Measurements from ENCODE around the gene HM13.
"Not testable (repeated sequence)": the region's sequence is repeated elsewhere in the genome, so short reads cannot be mapped to it uniquely, and the experiment has no call there.

Gene HM13

GRCh38 chr20:31502884-31503673, 11.2 kb upstream of the HM13 start:
- not testable (repeated sequence) for FAIRE-seq

GRCh38 chr20:31505903-31506302, 8.3 kb upstream of the HM13 start:
- no peak for FAIRE-seq

- no peak for FAIRE-seq
Measured at GRCh38 chr20:31508517-31509244, 5.6 kb upstream of the HM13 start.

DNA sequence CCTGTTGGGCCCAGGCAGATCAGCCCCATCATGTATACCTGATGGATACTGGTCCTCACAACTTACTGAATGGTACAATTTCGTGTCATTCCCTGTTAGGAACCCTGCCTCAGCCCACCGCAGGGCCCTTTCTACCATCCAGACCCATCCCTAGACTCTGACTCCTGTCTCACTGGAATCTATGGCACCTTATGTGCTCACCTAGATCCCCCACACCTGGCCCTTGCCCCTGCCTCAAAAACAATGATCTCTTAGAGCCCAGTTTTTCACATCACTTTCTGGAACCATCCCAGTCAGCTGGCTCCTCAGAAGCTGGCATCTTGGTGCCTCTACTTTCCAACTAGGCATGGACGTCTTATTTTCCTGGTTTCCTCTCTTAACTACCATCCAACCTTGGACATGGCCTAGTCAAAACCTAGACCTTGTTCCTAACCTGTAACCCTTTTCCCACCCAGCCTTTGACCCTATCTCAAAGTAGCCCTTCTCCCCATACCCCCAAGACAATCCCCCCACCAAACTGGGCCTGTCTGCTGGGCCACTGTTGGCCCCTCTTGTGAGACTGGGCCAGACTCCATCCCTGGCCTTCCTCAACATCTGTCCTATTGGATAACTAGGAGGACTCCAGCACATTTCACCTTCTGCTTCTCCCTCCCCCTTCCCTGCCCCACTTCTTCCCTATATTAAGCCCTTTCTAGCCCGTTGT, 981 bp downstream of the HM13 start:
- no peak for FAIRE-seq

DNA sequence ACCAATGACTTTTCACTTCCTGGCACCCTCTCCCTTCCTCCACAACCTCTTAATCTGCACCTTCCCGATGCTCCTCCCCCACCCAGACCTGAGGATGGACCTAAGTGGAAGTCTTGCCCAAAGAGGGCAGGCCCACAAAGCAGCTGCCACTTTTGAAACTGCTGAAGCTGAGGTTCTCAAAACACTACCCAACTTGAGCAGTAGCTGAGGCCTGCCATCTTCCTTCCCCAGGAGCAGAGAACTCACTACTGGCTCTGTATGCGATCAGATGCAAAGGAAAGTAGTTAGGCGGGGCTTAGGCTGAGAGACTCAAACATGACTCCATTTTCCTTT, 1.5 kb downstream of the HM13 start:
- no peak for FAIRE-seq

- FAIRE-seq: no peak
Measured at GRCh38 chr20:31516166-31516565, 1.9 kb downstream of the HM13 start.

- no peak for FAIRE-seq
Measured at GRCh38 chr20:31516651-31517050, 2.4 kb downstream of the HM13 start.

DNA sequence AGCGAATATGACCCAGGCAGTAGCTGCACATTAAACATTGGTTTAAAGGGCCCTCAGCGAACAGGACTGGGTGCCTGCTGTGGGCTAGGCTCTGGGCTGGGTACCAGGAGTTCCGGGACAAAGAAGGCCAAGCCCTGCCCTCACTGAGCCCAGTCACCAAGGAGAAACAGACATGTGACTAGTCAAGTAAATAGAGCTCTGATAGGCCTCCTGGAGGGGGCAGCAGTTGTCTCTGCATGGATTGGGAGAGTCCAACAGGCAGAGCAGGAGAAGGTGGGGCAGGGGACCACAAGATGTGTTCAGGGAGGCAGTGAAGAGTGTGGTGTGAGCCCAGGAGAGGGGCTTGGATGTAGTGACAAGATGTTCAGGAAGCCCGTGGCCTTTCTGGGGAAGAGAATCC, 3.1 kb downstream of the HM13 start:
- no peak for FAIRE-seq

DNA sequence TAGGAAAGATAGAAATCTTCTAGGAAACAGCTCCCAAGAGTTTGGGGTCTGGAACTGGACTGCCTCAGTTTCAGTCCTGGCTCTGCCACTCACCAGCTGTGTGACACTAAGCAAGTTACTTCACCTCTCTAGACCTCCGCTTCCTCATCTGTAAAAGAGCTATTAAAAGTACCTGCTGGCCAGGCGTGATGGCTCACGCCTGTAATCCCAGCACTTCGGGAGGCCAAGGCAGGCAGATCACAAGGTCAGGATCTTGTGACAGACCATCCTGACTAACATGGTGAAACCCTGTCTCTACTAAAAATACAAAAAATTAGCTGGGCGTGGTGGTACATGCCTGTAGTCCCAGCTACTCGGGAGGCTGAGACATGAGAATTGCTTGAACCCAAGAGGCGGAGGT, 7.0 kb downstream of the HM13 start:
- not testable (repeated sequence) for FAIRE-seq

DNA sequence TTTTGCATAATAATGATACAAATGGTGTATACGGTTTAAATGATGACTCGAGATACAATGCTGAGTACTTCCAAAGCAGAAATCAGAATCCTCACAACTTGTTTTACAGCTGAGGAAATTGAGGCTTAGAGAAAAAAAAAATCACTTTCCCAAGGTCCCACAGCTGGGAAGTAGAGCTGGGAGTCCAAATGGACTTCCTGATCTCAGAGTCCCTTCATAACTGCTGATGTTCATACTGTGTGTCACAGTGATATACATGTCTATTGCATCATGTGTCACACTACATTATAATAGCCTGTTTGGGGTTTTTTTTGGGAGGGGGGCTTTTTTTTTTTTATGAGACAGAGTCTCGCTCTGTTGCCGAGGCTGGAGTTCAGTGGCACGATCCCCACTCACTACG, 8.5 kb downstream of the HM13 start:
- no peak for FAIRE-seq

DNA sequence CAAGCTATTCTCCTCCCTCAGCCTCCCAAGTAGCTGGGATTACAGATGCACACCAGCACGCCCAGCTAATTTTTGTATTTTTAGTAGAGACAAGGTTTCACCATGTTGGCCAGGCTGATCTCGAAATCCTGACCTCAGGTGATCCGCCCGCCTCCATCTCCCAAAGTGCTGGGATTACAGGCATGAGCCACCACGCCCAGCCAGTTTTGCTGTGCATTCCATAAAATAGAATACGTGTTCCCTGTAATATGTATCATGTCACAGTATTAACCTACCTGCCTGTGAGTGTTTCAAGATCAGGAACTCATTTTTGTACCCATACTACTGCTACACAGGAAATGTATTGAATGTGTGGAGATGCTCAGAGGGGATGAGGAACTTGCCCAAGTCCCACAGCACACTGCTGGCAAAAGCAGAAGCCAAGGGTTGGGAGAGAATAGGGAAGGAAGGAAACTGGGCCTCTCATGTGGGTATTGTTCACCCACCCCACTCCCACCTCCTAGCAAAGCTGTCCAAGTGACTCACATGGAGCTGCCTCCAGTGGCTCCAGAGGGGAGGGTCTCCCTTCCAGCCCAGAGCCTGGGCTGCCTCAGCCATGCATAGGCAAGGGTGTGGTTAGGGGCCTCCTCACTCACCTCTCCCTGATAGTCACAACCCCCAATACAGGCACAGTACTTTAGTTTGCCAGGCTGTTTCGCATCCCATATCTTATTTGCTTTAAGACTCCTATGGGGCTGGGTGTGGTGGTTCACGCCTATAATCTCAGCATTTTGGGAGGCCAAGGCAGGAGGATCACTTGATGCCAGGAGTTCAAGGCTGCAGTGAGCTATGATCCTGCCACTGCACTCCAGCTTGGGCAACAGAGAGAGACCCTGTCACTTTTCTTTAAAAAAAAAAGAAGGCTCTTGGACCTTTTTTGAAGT, 9.4 kb downstream of the HM13 start:
- no peak for FAIRE-seq

DNA sequence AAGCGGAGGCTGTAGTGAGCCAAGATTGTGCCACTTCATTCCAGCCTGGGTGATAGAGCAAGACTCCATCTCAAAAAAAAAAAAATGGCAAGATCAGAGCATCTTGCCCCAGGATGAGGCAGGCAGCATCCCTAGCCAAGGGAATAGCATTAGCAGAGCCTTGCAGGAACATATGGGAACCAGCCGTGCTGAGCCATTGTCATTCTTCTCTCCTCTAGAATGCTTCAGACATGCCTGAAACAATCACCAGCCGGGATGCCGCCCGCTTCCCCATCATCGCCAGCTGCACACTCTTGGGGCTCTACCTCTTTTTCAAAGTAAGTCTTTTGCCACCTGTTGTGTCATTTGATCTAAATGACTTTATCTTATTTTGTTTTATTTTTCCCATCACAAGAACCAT, 13.0 kb downstream of the HM13 start:
- no peak for FAIRE-seq

GRCh38 chr20:31535298-31535697, 21.1 kb downstream of the HM13 start:
- no peak for FAIRE-seq

DNA sequence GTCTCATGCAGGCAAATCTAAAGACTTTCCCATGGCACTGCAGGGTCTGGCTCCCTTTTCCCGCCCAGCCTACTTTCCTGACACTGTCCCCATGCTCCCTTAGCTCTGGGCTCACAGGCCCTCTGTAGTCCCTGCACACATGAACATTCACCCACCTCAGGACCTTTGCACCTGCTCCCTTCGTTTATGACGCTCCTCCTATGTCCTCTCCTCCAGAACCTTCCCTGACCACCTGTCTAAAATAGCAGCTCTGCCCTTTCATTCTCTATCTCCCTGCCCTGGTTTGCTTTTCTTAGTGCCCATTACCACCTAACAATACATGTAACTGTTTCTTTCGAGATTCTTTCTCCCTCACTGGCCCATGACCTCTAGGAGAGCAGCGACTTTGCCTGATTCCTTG, 22.3 kb downstream of the HM13 start:
- FAIRE-seq: no peak

- no peak for FAIRE-seq
Measured at GRCh38 chr20:31537116-31537871, 23.1 kb downstream of the HM13 start.

- no peak for FAIRE-seq
Measured at GRCh38 chr20:31537890-31538289, 23.6 kb downstream of the HM13 start.

DNA sequence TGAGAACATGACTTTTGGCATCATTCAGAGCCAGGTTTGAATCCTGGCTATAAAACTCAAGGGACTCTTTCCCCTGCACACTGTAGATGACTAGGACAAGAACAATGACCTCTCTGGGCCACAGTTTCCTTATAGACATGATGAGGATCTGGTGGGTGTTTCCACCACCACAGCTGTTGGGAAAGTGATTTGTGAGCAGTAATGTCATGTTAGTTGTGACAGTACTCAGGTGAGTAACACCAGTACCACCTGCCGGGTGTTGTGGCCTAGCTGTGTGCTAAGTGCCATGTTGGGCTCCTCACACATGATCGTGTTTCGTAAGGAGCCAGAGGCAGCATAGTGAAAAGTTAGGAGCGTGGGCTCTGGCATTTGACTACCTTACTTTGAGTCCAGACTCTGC, 24.1 kb downstream of the HM13 start:
- no peak for FAIRE-seq

DNA sequence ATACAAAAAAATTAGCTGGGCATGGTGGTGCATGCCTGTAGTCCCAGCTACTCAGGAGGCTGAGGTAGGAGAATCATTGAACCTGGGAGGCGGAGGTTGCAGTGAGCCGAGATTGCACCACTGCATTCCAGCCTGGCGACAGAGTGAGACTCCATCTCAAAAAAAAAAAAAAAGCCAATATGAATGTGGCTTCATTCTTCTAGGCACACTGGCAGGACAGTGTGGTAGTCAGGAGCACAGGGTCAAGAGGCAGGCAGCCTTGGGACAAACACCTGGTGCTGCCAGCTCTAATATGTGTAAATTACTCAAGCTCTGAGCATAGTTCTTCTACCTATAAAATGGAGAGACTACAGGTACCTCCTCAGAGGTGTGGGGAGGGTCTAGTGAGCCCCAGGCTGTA, 25.4 kb downstream of the HM13 start:
- not testable (repeated sequence) for FAIRE-seq

- FAIRE-seq: no peak
Measured at GRCh38 chr20:31540406-31540805, 26.2 kb downstream of the HM13 start.

DNA sequence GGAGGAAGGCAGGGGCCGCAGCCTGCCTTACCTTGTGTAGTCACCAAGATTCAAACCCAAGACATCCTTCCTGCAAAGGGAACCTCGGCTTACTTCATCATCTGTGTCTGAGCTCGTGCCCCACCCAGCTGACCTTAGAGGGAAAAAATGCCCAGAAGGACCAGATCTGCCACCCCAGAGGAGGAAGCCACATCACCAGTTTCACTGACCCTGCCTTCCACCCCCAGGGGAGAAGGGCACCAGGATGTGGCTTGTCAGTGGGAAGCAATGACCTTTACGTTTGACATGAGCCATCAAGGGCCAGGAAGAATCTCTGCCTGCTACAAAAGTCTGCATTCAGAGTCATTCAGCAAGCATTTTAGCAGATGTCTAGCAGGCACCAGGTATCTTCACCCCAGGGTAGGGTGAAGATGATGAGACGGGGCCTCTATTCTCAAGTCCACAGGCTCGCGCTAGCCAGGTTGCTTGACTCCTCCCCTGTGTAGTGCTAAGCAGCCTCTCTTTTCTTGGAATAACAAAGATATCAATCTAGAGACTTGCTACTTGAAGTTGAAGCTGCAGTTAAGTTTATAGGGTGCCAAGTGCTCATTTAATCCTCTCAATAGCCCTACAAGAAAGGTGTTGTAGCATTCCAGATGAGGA, 28.1 kb downstream of the HM13 start:
- no peak for FAIRE-seq

- no peak for FAIRE-seq
Measured at GRCh38 chr20:31542963-31543362, 28.7 kb downstream of the HM13 start.
